ENCODE results near the gene TBC1D28. TPM values are rescaled to one million over a fixed set of nuclear protein-coding genes. Genes with fewer than 3 reads are reported as not detected.

The TBC1D28 gene
- total RNA-seq (2014; rRNA removed; shearing (Covaris generic)): not detected in 2 replicates

DNA sequence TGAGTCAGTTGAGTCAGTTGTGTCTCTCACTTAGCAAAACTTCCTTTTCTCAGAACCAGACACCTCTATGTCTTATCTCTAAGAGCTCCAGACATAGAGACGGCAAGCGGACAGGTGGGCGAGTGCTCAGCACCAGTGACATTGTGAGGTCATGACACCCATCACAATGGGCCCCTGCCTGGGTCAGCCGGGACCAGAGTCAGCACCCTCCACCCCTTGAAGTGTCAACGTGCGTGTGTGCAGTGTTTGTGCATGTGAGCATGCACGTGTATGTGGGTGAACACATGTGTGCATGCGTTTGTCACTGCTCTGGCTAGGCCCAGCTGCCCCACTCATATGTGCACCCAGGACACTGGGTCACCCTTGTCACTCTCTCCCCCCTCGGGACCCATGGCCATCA is at the start of gene TBC1D28:
Gene TBC1D28, minus strand, starts transcription at position 101 of the 400 bp plus-strand sequence. CDS start 3,039 bp downstream, outside the sequence.

GRCh38 chr17:18681767-18682571 is 37.8 kb upstream of the TBC1D28 start, which contains the start of gene FOXO3B:
TSS of gene FOXO3B (minus strand) at chr17:18682314. CDS start at chr17:18681651, 663 bp downstream.

Small RNA genes lying within 50 kb of the gene (small RNA-seq; reads per million reads assigned to genes)
- gene AC026271.2: not detected

Other genes starting within 250 kb of the TBC1D28 start
- gene LGALS9C, start 167.6 kb downstream of the TBC1D28 start, total RNA-seq (2014; rRNA removed; shearing (Covaris generic)): not detected in 2 replicates
- 4.8 and 8.9 TPM in 2 replicates for gene FOXO3B, start 37.9 kb upstream of the TBC1D28 start, total RNA-seq (2014; rRNA removed; shearing (Covaris generic))
- gene FBXW10, start 99.7 kb upstream of the TBC1D28 start, total RNA-seq (2014; rRNA removed; shearing (Covaris generic)): not detected in 2 replicates
- 44.2 and 48.6 TPM in 2 replicates for gene TVP23B, start 136.8 kb upstream of the TBC1D28 start, total RNA-seq (2014; rRNA removed; shearing (Covaris generic))
- 36.6 and 42.3 TPM in 2 replicates for gene PRPSAP2, start 213.7 kb upstream of the TBC1D28 start, total RNA-seq (2014; rRNA removed; shearing (Covaris generic))